ENCODE results near the gene EMILIN3. TPM values are rescaled to one million over a fixed set of nuclear protein-coding genes. Genes with fewer than 3 reads are reported as not detected.
"Not testable (repeated sequence)": the region's sequence is repeated elsewhere in the genome, so short reads cannot be mapped to it uniquely, and the experiment has no call there.

Gene EMILIN3
- total RNA-seq, 1 donor from 2014 or later: not detected

- DNase-seq (ENCODE audit: low spot score): peak; percentile 92
Measured at GRCh38 chr20:41329435-41330342, 36.9 kb downstream of the EMILIN3 start.

GRCh38 chr20:41327178-41327577, 39.4 kb downstream of the EMILIN3 start:
- DNase-seq (ENCODE audit: low spot score): no peak

GRCh38 chr20:41320976-41321375, 45.6 kb downstream of the EMILIN3 start:
- no peak for DNase-seq (ENCODE audit: low spot score)

- DNase-seq (ENCODE audit: low spot score): no peak
Measured at GRCh38 chr20:41320441-41320840, 46.2 kb downstream of the EMILIN3 start.

- no peak for DNase-seq (ENCODE audit: low spot score)
Measured at GRCh38 chr20:41318271-41318649, 48.4 kb downstream of the EMILIN3 start.

- peak; percentile 99 for DNase-seq (ENCODE audit: low spot score)
Measured at GRCh38 chr20:41317546-41318270, 48.9 kb downstream of the EMILIN3 start, which contains the start of gene ZHX3. Gene ZHX3, minus strand, starts transcription at chr20:41317731. Its CDS starts 112,815 bp downstream, at chr20:41204916.

GRCh38 chr20:41316602-41317545, 49.7 kb downstream of the EMILIN3 start:
- DNase-seq (ENCODE audit: low spot score): peak; percentile 93

- DNase-seq (ENCODE audit: low spot score): no peak
Measured at GRCh38 chr20:41316051-41316450, 50.6 kb downstream of the EMILIN3 start.

- DNase-seq (ENCODE audit: low spot score): no peak
Measured at GRCh38 chr20:41314386-41314785, 52.2 kb downstream of the EMILIN3 start.

- not testable (repeated sequence) for DNase-seq (ENCODE audit: low spot score)
Measured at GRCh38 chr20:41312009-41312408, 54.6 kb downstream of the EMILIN3 start.

Other genes starting within 250 kb of the EMILIN3 start
- 76.1 TPM for gene PLCG1, start 229.3 kb downstream of the EMILIN3 start, total RNA-seq
- 62.5 TPM for gene ZHX3, start 49.1 kb downstream of the EMILIN3 start, total RNA-seq
- 49.8 TPM for gene LPIN3, start 26.0 kb downstream of the EMILIN3 start, total RNA-seq

Data from mesenteric fat pad (tissue), 1 donor.